Lung (tissue), 12 donors: ENCODE data around the gene MIGA2. TPM values are rescaled to one million over a fixed set of nuclear protein-coding genes. Genes with fewer than 3 reads are reported as not detected.
A peak's percentile ranks its signal among the peaks of the same experiment; 100 is the strongest.

Experiments
- ATAC-seq: fragments of 200-7000 bp; cut with Tn5 transposase; one replicate; pipeline ENCODE4 v1.9.1; 2020; ENCODE audit warnings: moderate number of reproducible peaks; ENCODE audit not compliant: insufficient read depth, low FRiP score
- DNase-seq, 3 donors: peaks; one replicate each; pipeline ENCODE4 v3.0.0-alpha.2; 2013 to 2017
- H3K27ac ChIP-seq, 2 donors: one replicate each; pipeline ENCODE4 v1.5.1; 2013; ENCODE audit warnings: mild to moderate bottlenecking in 2 of 2, moderate library complexity in 2 of 2, control low read depth in 1 of 2, inconsistent platforms in 1 of 2, low read depth in 1 of 2, low read length in 1 of 2
- H3K27me3 ChIP-seq, 3 donors: one replicate each; pipeline ENCODE4 v1.5.1; 2013; ENCODE audit warnings: low read length in 2 of 3; ENCODE audit not compliant: control insufficient read depth in 3 of 3, insufficient read depth in 3 of 3
- H3K36me3 ChIP-seq, 4 donors: one replicate each; pipeline ENCODE4 v1.5.1; 2013; ENCODE audit warnings: low read length in 4 of 4, mild to moderate bottlenecking in 1 of 4, moderate library complexity in 1 of 4; ENCODE audit not compliant: control insufficient read depth in 4 of 4, insufficient read depth in 4 of 4
- H3K4me1 ChIP-seq, 5 donors: one replicate each; pipeline ENCODE4 v1.5.1; 2013; ENCODE audit warnings: low read length in 5 of 5, mild to moderate bottlenecking in 2 of 5, moderate library complexity in 1 of 5; ENCODE audit not compliant: control insufficient read depth in 5 of 5, insufficient read depth in 5 of 5
- H3K4me3 ChIP-seq: one replicate; pipeline ENCODE4 v1.5.1; 2013; ENCODE audit warnings: mild to moderate bottlenecking, control low read depth, moderate library complexity
- H3K9ac ChIP-seq, 2 donors: one replicate each; pipeline ENCODE4 v1.5.1; 2013; ENCODE audit warnings: low read length in 2 of 2, control low read depth in 1 of 2; ENCODE audit not compliant: insufficient read depth in 1 of 2
- H3K9me3 ChIP-seq, 4 donors: one replicate each; pipeline ENCODE4 v1.5.1; 2013; ENCODE audit warnings: low read length in 3 of 4, mild to moderate bottlenecking in 1 of 4, moderate library complexity in 1 of 4; ENCODE audit not compliant: control insufficient read depth in 4 of 4, insufficient read depth in 3 of 4
- WGBS, 2 donors: extraction: QIAGEN DNeasy Blood & Tissue Kit; methylation state at CpG; one replicate each; pipeline ENCODE4 v1.1.7; 2013; 5-methylcytosine and 5-hydroxymethylcytosine counted together
- polyA plus RNA-seq, 2 donors: library from polyadenylated mRNA; stranded (reverse); fragments of 200-250 nt; gene quantifications; one replicate each; pipeline ENCODE4 v1.2.1, GENCODE V29; 2013
- total RNA-seq, 2 donors: library from RNA; depleted of rRNA in 1 of 2; stranded (reverse); fragments of >200 nt in 1 of 2; gene quantifications; one replicate each; pipeline ENCODE4 v1.2.1, GENCODE V29; 2014 to 2021
- TF ChIP-seq, protein P1 (sequence below): IDR thresholded peaks from 2 replicates; pipeline ENCODE4 v1.5.1; 2012; ENCODE audit warnings: mild to moderate bottlenecking; ENCODE audit errors: control extremely low read depth, extremely low read depth
- donor health status: control.
- donor health status: control.
- donor health status: Bipolar disorder and iron deficiency.
- donor health status: healthy.
- donor health status: DM: yes; HTN: yes; CAD: no.

Gene MIGA2
- total and polyA plus RNA-seq, 4 donors, result 18.6 to 31.6 (median 21.0) TPM

DNA sequence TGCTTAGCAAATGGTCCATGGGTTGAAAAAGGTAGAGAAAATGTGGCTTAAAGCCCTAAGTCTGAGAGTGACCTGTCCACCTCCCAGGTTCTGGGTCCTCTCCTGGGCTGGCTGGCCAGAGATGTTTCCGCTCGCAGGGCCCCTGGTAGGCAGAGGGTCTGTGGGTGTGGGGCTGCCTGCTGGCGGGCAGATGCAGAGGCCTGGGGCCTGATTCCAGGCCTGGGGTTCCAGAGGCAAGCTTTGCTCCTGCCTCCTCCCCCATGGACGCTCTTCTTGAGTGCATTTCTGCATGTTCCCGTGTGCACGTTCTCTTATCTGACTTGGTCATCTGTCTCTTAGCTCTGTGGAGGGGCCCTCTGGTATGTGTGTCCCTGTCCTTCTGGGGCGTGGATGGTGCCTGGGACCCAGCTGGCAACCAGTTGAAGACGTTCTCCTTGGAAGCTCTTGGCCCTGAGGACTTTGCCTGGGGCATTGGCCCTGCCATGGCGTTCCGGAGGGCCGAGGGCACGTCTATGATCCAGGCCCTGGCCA, 3.8 kb downstream of the MIGA2 start:
- TF ChIP-seq, protein P1, sequence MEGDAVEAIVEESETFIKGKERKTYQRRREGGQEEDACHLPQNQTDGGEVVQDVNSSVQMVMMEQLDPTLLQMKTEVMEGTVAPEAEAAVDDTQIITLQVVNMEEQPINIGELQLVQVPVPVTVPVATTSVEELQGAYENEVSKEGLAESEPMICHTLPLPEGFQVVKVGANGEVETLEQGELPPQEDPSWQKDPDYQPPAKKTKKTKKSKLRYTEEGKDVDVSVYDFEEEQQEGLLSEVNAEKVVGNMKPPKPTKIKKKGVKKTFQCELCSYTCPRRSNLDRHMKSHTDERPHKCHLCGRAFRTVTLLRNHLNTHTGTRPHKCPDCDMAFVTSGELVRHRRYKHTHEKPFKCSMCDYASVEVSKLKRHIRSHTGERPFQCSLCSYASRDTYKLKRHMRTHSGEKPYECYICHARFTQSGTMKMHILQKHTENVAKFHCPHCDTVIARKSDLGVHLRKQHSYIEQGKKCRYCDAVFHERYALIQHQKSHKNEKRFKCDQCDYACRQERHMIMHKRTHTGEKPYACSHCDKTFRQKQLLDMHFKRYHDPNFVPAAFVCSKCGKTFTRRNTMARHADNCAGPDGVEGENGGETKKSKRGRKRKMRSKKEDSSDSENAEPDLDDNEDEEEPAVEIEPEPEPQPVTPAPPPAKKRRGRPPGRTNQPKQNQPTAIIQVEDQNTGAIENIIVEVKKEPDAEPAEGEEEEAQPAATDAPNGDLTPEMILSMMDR, result no peak
- 96 to 97% methylated on average over 12 of the region's 12 CpGs for WGBS, 2 donors
- H3K9me3 ChIP-seq, result no peaks in the 10 kb centered on the region
- peaks cover 0 to 20% (median 10%) of the 10 kb centered on the region in 5 donors for H3K4me1 ChIP-seq
- DNase-seq (no peak), ATAC-seq (no peak)
- peaks cover 3 to 16% (median 13%) of the 10 kb centered on the region in 4 donors for H3K36me3 ChIP-seq
- no peaks in the 10 kb centered on the region for H3K27me3 ChIP-seq
- no peak overlapping the region for H3K27ac ChIP-seq
- H3K9ac ChIP-seq, result no peak overlapping the region
- H3K4me3 ChIP-seq, result no peak overlapping the region

GRCh38 chr9:129042016-129042415, 5.6 kb downstream of the MIGA2 start:
- ATAC-seq (no peak), DNase-seq (no peak)
- H3K36me3 ChIP-seq, result peaks cover 3 to 19% (median 11%) of the 10 kb centered on the region in 4 donors
- H3K4me3 ChIP-seq, result no peak overlapping the region
- peaks cover 0 to 13% (median 10%) of the 10 kb centered on the region in 5 donors for H3K4me1 ChIP-seq
- H3K9me3 ChIP-seq, result no peaks in the 10 kb centered on the region
- no peak overlapping the region for H3K27ac ChIP-seq
- H3K27me3 ChIP-seq, result no peaks in the 10 kb centered on the region
- 95 to 97% methylated on average over 16 of the region's 16 CpGs for WGBS, 2 donors
- no peak overlapping the region for H3K9ac ChIP-seq
- TF ChIP-seq, protein P1, result no peak

GRCh38 chr9:129052592-129052991, 16.2 kb downstream of the MIGA2 start:
- no peak overlapping the region for H3K9ac ChIP-seq
- no peak overlapping the region for H3K4me3 ChIP-seq
- H3K27ac ChIP-seq, result peak overlapping the region in 1 of 2 donors; percentile 7
- H3K27me3 ChIP-seq, result no peaks in the 10 kb centered on the region
- H3K9me3 ChIP-seq, result no peaks in the 10 kb centered on the region
- WGBS, 2 donors, result 74 to 86% methylated on average over 8 of the region's 8 CpGs
- TF ChIP-seq, protein P1, result no peak
- peaks cover 0 to 2% (median 0%) of the 10 kb centered on the region in 5 donors for H3K4me1 ChIP-seq
- peak in 2 of 3 donors; percentile 47 to 52 for DNase-seq
- ATAC-seq, result peak; percentile 39
- peaks cover 3 to 32% (median 13%) of the 10 kb centered on the region in 4 donors for H3K36me3 ChIP-seq

DNA sequence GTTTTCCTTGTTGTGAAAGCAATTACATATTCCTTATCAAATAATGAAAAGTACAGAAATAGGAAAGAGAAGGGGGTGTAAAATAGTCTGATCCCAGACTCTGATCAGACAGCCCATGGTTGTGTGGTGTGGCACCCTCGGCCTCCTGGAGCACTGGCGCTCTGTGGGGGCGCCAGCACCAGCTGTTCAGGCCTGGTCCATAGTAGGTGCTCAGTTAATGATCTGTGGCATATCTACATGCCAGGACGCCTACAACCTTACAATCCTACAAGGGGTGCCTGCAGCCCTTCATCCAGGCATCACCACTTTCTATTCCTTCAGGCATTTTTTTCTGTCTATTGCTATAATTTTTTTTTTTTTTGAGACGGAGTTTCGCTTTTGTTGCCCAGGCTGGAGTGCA, 16.6 kb downstream of the MIGA2 start:
- no peak overlapping the region for H3K4me3 ChIP-seq
- peaks cover 3 to 29% (median 12%) of the 10 kb centered on the region in 4 donors for H3K36me3 ChIP-seq
- DNase-seq (no peak), ATAC-seq (no peak)
- H3K4me1 ChIP-seq, result peaks cover 0 to 2% (median 0%) of the 10 kb centered on the region in 5 donors
- H3K27ac ChIP-seq, result peak overlapping the region in 1 of 2 donors; percentile 52
- no peak overlapping the region for H3K9ac ChIP-seq
- H3K9me3 ChIP-seq, result no peaks in the 10 kb centered on the region
- no peaks in the 10 kb centered on the region for H3K27me3 ChIP-seq
- TF ChIP-seq, protein P1, result no peak
- WGBS, 2 donors, result 80 to 89% methylated on average over 6 of the region's 6 CpGs
